Epidermal melanocyte (primary cell): ENCODE results near the gene NF1.
"Not testable (repeated sequence)": the region's sequence is repeated elsewhere in the genome, so short reads cannot be mapped to it uniquely, and the experiment has no call there.

ENCODE experiments used
- DNase-seq: peaks from one replicate; pipeline ENCODE4 v3.0.0; 2011; ENCODE audit warnings: low spot score; ENCODE audit not compliant: insufficient read length

NF1 gene

DNA sequence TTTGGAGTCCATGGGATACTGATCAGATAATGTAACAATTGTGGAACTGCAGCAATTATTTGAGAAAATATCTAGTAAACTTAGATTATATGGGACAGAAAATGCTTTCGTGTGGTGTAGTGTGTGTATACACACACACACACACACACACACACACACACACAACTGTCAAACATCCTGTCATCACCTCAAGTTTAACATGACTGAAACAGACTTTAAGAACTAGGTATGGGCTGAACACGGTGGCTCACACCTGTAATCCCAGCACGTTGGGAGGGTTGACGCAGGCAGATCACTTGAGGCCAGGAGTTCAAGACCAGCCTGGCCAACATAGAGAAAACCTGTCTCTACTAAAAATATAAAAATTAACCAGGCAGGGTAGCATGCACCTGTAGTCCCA is 227.2 kb downstream of the NF1 start:
- DNase-seq: no peak

DNA sequence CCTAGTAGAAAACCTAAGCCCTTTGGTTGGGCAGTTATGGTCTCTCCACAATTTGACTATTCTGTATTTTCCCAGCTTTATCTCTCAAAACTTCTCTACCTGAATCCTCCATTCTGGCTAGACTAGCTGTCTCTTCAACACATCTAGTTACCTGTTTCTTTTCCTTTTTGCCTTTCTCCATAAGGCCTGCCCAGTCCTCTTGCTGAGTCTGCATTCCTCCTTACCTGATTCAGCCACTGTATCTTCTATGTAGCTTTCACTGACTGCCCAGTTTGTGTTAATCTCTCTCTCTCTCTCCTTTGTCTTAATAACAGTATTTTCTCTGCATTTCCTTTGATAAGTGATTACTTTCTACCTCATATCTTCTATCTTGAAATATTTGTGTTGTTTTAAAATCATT is 228.8 kb downstream of the NF1 start:
- DNase-seq: no peak

- DNase-seq: no peak
Measured at GRCh38 chr17:31327534-31328159, 232.9 kb downstream of the NF1 start.

DNA sequence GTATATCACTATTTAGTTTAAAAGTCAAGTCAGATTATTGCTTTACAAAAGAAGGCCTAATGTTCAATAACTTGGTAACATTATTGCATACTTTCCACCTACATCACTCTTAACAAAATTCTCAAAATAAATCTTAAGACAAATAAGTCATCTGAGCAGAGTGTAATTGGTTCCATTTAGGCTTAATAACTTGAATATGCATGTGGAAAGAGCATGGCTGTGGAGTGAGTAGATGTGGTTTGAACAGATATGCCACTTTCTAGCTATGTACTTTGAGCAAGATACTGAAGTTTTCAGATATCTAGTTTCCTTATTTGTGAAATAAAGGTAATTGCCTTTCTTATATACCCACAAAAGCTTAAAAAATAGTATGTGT is 233.4 kb downstream of the NF1 start:
- no peak for DNase-seq

GRCh38 chr17:31329221-31329620 is 234.4 kb downstream of the NF1 start:
- no peak for DNase-seq

DNA sequence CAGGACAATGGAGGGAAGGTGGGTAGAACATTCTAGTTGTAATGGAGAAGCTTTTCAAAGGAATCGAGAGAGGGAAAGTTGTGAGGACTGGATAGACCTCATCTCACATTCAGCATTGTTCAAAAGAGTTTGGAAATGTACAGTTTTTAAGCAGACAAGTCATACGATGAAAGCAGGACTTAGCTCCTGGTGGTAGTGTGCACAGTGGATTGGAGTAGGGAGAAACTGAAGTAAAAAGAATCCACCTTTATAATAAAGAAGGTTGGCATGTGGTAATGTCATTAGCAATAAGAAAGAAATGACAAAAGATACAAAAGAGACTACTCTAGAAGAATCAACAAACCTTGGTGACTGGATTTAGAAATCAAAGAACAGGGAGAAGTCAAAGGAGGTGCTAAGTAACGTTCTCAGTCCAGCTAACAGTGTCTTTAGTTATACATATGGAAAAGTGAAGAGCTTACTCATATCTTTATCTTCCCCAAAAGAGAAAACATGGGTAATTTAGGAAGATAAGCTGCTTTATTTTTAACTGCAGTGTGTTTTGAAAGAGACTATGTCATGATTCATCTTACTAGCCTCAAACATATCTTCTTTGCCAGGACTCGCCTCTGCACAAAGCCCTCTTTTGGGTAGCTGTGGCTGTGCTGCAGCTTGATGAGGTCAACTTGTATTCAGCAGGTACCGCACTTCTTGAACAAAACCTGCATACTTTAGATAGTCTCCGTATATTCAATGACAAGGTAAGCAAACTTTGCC is 245.3 kb downstream of the NF1 start:
- DNase-seq: no peak

DNA sequence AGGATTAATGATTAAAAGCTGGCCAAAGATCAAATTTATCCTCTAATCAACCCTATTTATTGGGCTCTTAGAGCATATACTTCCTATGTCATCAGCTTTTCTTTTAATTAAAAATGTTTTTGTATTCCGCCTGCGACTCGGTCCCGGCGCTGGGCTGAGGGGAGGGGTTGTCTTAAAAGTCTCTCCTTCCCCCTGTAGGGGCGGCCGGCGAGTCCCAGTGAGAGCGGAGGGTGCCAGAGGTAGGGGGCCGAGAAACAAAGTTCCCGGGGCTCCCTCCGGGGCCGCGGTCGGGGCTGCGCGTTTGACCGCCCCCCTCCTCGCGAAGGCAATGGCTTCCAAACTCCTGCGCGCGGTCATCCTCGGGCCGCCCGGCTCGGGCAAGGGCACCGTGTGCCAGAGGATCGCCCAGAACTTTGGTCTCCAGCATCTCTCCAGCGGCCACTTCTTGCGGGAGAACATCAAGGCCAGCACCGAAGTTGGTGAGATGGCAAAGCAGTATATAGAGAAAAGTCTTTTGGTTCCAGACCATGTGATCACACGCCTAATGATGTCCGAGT is 250.5 kb downstream of the NF1 start:
- not testable (repeated sequence) for DNase-seq

GRCh38 chr17:31349454-31349853 is 254.7 kb downstream of the NF1 start:
- no peak for DNase-seq

- no peak for DNase-seq
Measured at GRCh38 chr17:31355935-31356334, 261.2 kb downstream of the NF1 start.

DNA sequence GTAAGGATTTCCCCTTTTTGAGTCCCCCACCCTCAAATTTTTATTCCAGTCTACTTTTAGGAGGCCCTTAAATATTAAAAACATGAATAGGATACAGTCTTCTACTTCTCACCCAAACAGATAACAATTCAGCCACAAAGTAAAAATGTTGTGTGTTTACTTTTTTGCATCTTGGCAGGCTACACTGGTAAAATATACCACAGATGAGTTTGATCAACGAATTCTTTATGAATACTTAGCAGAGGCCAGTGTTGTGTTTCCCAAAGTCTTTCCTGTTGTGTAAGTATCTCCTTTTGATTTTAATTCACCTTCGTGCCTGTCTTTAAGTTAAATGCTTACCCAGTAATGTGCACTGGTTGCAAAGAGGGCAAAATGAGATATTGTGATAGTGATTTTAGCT is 262.3 kb downstream of the NF1 start:
- DNase-seq: no peak

- DNase-seq: no peak
Measured at GRCh38 chr17:31357839-31358394, 263.1 kb downstream of the NF1 start.

DNA sequence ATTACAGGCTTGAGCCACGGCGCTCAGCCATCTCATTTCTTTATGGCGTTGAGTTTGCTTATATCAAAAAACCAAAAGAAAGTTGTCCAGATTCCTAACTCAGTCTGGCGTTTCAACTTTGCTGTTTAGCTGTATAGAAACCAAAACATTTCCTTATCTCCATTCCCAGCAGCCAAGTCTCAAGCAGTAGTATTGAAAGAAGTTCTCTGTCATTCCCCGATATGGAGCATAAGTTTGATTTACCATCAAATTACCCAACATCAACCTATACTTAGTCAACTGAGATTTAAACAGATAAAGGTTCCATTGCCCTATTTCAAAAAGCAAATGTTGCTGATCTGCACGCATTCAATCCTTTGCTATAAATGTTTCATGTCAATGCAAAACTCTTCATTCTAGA is 269.2 kb downstream of the NF1 start:
- DNase-seq: no peak

DNA sequence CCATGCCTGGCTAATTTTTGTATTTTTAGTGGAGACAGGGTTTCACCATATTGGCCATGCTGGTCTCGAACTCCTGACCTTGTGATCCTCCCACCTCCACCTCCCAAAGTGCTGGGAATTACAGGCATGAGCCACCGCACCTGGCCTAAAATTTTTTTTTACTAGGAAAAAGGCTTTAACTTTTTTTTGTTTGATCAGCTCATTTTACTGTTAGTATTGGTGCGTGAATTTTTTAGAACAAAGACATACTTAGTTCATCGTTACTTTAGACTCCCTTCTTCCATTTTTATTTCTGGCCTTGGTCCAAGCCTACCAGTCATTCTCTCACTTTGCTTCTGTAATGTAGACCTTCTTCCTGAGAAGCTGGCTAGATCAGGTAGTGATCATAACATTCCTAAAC is 271.3 kb downstream of the NF1 start:
- no peak for DNase-seq

GRCh38 chr17:31369266-31369665 is 274.5 kb downstream of the NF1 start:
- no peak for DNase-seq

- no peak for DNase-seq
Measured at GRCh38 chr17:31371511-31372097, 276.8 kb downstream of the NF1 start.

GRCh38 chr17:31373150-31374093 is 278.6 kb downstream of the NF1 start:
- DNase-seq: peak; percentile 50

GRCh38 chr17:31374094-31374447 is 279.3 kb downstream of the NF1 start:
- no peak for DNase-seq

DNA sequence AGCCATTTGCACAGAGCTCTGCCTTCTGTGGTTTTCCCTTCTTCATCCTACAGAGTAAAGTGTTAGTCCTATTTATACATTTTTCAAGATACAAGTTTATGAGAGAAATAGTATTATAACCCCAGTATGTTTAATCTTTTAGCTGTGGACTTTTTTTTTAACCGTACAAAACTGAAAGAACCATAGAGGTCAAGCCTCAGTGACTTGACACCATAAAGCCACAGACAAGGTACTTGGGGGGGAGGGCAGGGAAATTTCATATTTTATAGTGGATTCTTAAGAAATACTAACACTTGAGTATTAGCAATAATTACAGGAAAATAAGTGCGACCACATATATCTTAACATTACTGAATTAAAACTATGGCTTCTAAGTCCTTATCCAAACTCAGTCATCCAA is 279.7 kb downstream of the NF1 start:
- DNase-seq: no peak

- no peak for DNase-seq
Measured at GRCh38 chr17:31378638-31379037, 283.9 kb downstream of the NF1 start.

DNA sequence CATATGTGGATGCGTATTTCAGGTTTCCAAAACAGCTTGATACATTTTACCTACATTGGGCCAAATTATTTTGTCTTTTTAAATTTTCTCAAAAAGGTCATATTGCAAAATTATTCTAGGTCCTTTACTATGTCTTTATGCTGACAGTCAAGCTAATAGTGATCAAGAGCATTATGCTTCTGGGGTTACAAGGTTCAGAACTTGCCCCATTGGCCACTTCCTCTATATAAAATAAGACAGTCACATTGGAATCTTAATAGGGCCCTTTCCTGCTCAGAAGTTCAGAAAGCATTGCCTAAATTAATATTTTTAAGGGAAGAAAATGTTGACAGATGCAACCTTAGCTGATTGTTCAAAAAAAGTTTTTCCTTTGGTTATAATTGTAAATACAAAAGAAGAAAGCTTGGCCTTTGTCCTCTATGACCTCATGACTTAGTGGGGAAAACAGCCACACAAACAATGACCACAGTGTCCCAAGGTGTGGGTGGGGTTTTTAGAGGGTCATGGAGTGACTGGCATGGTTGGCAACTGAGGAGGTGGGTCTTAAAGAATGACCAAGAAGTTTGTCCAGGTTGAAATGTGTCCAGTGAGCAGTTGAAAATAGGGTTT is 284.9 kb downstream of the NF1 start:
- no peak for DNase-seq

GRCh38 chr17:31381165-31381668 is 286.4 kb downstream of the NF1 start:
- no peak for DNase-seq
